Stimulated activated CD4-positive, alpha-beta T cell treated with anti-CD3 and anti-CD28 coated beads, TNF-alpha, amount 100 ng/mL, for 1 hour (primary cell): ENCODE data around the gene EID2.

ENCODE experiments used
- DNase-seq, 3 donors: peaks; one replicate each; pipeline ENCODE4 v3.0.0-alpha.2; 2020; ENCODE audit warnings: low read depth in 3 of 3, low spot score in 1 of 3

EID2 gene

GRCh38 chr19:39506598-39506943 is 33.4 kb downstream of the EID2 start:
- DNase-seq, result no peak

DNA sequence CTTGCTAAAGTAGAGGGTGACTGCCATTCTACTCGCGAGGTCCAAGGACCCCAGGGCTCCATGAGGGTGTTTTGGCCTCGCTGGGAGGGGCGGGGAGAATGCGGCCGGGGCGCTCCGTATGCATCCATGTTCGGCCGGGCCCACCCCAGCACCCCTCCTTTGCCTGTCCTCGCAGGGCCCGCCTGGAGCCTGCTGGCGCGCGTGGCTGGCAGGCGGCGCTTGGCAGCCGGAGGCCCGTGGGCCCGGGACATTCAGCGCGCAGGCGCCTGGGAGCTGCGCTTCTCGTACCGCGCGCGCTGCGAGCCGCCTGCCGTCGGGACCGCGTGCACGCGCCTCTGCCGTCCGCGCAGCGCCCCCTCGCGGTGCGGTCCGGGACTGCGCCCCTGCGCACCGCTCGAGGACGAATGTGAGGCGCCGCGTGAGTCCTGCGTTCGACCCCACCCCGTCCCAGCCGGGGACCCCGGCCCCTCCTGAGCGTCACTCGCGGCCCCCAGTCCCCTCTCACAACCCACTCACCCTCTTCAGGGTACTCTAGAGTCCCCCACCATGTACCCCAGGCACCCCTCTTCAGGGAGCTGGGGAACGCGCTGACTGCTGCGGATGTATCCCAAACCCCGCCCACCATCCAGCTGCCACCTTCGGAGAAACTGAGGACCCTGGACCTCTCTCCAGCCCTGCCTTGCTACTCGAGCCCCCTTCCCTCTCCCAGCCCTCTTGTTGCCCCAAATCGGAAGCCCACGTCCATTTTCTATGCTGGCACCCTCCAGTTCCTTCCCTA is 37.1 kb downstream of the EID2 start:
- DNase-seq, result peak; percentile 37 to 76 (median 54)

- DNase-seq, result no peak
These were observed 38.6 kb downstream of the EID2 start for GRCh38 chr19:39501340-39501739.

DNA sequence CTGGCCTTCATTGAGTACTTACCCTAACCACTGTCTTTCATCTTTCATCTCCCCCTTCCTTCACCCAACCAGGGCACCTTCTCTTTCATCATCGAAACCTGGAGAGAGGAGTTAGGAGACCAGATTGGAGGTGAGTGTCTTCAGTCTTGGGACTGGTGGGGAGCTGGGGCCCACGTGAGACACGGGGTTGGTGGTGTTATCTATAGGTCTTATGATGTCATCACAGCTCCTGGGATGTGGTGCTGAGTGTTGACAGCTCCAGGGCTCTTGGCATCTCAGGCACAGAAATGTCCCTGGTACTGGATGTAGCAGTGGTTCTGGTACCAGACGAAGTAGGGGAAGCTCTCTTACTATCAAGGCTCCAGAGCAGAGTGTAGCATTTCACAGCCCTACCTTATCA is 39.4 kb downstream of the EID2 start:
- DNase-seq, result no peak

DNA sequence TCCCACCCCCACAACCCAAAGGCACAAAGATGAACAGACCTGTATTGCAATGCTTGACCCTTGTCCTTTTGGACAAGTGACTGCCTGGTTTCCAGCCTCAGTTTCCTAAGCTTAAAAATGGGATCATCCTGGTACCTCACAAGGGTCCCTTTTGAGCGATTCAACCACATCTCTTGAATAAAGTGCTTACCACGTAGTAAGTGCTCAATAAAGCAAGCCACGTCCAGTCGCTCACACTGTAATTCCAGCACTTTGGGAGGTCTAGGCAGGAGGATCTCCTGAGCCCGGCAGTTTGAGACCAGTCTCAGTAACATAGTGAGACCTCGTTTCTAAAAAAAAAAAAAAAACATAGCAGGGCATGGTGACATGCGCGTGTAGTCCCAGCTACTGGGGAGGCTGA is 40.0 kb downstream of the EID2 start:
- no peak for DNase-seq

- DNase-seq, result no peak
These were observed 40.9 kb downstream of the EID2 start, which contains the start of gene DLL3 for GRCh38 chr19:39498798-39499642. Gene DLL3, plus strand, starts transcription at chr19:39498947. Its CDS starts 28 bp downstream, at chr19:39498975.

DNA sequence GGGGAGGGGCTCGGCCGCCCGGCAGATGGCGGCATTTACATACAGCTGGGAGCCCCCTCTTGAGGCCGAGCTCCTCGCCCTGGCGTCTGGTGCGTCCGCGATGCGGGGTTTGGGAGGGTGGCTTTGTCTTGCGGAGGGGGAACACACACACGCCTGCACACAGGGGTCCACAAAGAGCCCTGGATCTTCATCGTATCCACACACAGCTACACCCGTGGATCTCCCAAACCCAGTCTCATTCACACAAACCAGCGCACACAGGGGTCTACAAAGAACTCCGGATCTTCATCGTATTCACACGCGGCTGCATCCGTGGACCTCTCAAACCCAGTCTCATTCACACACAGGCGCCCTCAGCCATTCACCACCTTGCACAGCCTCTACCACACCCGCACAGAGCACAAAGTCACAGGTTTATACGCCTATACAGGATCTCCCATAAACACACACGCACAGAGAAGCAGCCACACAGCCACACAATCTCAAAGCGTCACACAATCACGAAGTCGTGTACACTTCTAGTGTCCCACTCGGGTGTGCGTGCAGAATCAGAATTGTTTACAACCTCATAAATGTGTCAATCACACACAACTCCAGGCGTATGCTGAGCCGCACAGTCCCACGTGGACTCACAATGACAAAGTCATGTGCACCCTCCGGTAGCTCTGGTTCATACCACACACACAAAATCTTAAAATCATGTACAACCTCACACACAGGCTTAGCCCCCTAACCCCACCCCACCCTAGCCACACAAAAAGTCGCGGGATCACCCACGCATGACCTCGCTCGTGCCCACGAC is 41.8 kb downstream of the EID2 start:
- no peak for DNase-seq

DNA sequence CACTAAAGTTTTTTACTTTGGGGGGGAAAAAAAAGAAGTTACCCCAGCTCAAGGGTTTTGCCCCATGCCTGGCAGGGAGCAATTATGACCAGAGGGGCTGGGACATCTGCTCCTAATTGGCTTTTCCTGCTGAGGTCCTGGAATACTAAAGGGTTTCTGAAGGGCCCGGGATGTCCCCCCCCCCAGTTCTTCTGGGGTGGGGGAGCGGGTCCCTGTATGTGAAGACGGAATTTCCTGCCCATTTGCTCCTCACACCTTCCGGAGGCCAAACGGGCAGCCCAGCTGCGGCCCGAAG is 42.3 kb downstream of the EID2 start:
- no peak for DNase-seq

- DNase-seq, result no peak
These were observed 43.9 kb downstream of the EID2 start for GRCh38 chr19:39496063-39496462.

- DNase-seq, result no peak
These were observed 45.3 kb downstream of the EID2 start for GRCh38 chr19:39494661-39495060.

DNA sequence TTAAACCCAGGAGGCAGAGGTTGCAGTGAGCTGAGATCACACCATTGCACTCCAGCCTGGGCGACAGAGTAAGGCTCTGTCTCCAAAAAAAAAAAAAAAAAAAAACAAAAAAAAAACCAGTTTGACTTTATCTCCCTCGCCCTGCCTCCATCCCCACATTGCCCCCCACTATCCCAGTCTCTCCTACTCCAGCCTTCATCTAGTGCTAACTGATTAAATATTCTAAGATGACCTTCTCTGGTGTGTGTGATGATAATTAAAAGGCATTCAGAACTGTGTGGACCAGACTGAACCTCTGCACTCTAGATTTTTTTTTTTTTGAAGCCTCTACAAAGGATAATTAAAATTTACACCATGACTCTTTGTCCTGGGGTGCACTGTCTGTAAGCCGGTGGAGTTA is 47.2 kb downstream of the EID2 start:
- DNase-seq, result no peak

- no peak for DNase-seq
These were observed 47.7 kb downstream of the EID2 start for GRCh38 chr19:39492225-39492624.

GRCh38 chr19:39489756-39490155 is 50.2 kb downstream of the EID2 start:
- DNase-seq, result no peak
